Measurements from ENCODE around the gene MXD4. TPM values are rescaled to one million over a fixed set of nuclear protein-coding genes. Genes with fewer than 3 reads are reported as not detected.
A peak's percentile ranks its signal among the peaks of the same experiment; 100 is the strongest.

Gene MXD4
- total and polyA plus RNA-seq, 2 donors (not counting 1 experiment from before 2014, with no cell fraction given): 22.1 to 42.1 TPM

GRCh38 chr4:2292646-2293108, 30.8 kb upstream of the MXD4 start:
- no peak for TF ChIP-seq CTCF (conservative IDR thresholded peaks at IDR 0.05 in 1 of 2, IDR thresholded peaks at IDR 0.05 in 1 of 2; ENCODE audit: low read depth in 1 of 2, low read length in 2 of 2)
- no peak for TF ChIP-seq EZH2 (IDR thresholded peaks at IDR 0.05; ENCODE audit: low read length, missing control alignments)
- Histone ChIP-seq H2AFZ (ENCODE audit: low read length) (no peak overlapping the region), H3K9ac (ENCODE audit: insufficient read depth, low read length) (no peak overlapping the region), H3K4me2 (ENCODE audit: extremely low read depth, insufficient read depth, low read length) (peak overlapping the region; percentile 66), H3K79me2 (ENCODE audit: control insufficient read depth, insufficient read depth, low read length) (no peaks in the 10 kb centered on the region), H3K9me3 (ENCODE audit: control insufficient read depth, insufficient read depth, low read depth, low read length) (no peaks in the 10 kb centered on the region), H3K27ac (ENCODE audit: insufficient read depth, low read length) (no peak overlapping the region), H3K4me1 (ENCODE audit: control insufficient read depth, extremely low read depth, insufficient read depth, low read length) (peaks cover 6% of the 10 kb centered on the region), H3K27me3 (ENCODE audit: control insufficient read depth, insufficient read depth, low read length) (no peaks in the 10 kb centered on the region), H4K20me1 (ENCODE audit: control insufficient read depth, extremely low read depth, insufficient read depth, low read length) (no peaks in the 10 kb centered on the region), H3K36me3 (ENCODE audit: control insufficient read depth, insufficient read depth, low read length) (no peaks in the 10 kb centered on the region), H3K4me3 (replicated peaks in 1 of 4; ENCODE audit: control extremely low read depth in 1 of 4, insufficient read depth in 1 of 4, low read depth in 3 of 4, low read length in 4 of 4) (no peak overlapping the region)
- DNase-seq (ENCODE audit: low read depth in 2 of 2): peak; percentile 71 to 85

GRCh38 chr4:2291705-2292645, 30.1 kb upstream of the MXD4 start:
- no peaks in the 10 kb centered on the region for H3K27me3 ChIP-seq (ENCODE audit: control insufficient read depth, insufficient read depth, low read length)

More at GRCh38 chr4:2291705-2292645, 30.1 kb upstream of the MXD4 start:
- H2AFZ ChIP-seq (ENCODE audit: low read length): no peak overlapping the region
- H3K4me2 ChIP-seq (ENCODE audit: extremely low read depth, insufficient read depth, low read length): no peak overlapping the region
- no peaks in the 10 kb centered on the region for H3K79me2 ChIP-seq (ENCODE audit: control insufficient read depth, insufficient read depth, low read length)
- no peaks in the 10 kb centered on the region for H3K36me3 ChIP-seq (ENCODE audit: control insufficient read depth, insufficient read depth, low read length)
- H3K27ac ChIP-seq (ENCODE audit: insufficient read depth, low read length): no peak overlapping the region
- H3K9me3 ChIP-seq (ENCODE audit: control insufficient read depth, insufficient read depth, low read depth, low read length): no peaks in the 10 kb centered on the region
- H4K20me1 ChIP-seq (ENCODE audit: control insufficient read depth, extremely low read depth, insufficient read depth, low read length): no peaks in the 10 kb centered on the region
- TF ChIP-seq EZH2 (IDR thresholded peaks at IDR 0.05; ENCODE audit: low read length, missing control alignments): no peak
- no peak for TF ChIP-seq CTCF (conservative IDR thresholded peaks at IDR 0.05 in 1 of 2, IDR thresholded peaks at IDR 0.05 in 1 of 2; ENCODE audit: low read depth in 1 of 2, low read length in 2 of 2)
- peaks cover 6% of the 10 kb centered on the region for H3K4me1 ChIP-seq (ENCODE audit: control insufficient read depth, extremely low read depth, insufficient read depth, low read length)
- H3K4me3 ChIP-seq (replicated peaks in 1 of 4; ENCODE audit: control extremely low read depth in 1 of 4, insufficient read depth in 1 of 4, low read depth in 3 of 4, low read length in 4 of 4): no peak overlapping the region
- no peak overlapping the region for H3K9ac ChIP-seq (ENCODE audit: insufficient read depth, low read length)
- no peak for DNase-seq (ENCODE audit: low read depth in 2 of 2)

Measured in fibroblast of lung (primary cell).